H9 (cell line): Measurements from ENCODE around the gene VASP. TPM values are rescaled to one million over a fixed set of nuclear protein-coding genes. Genes with fewer than 3 reads are reported as not detected.

ENCODE experiments used
- DNase-seq: peaks from one replicate; pipeline ENCODE4 v3.0.0-alpha.2; 2017
- H2AFZ ChIP-seq: one replicate; pipeline ENCODE4 v1.6.1; 2013; ENCODE audit warnings: mild to moderate bottlenecking, low read length, control low read depth, moderate library complexity
- H2AK5ac ChIP-seq: 2 replicates; pipeline ENCODE4 v1.6.1; 2013; ENCODE audit warnings: low read length, control low read depth, mixed read lengths; ENCODE audit not compliant: insufficient read length
- H2BK120ac ChIP-seq: one replicate; pipeline ENCODE4 v1.6.1; 2013; ENCODE audit warnings: low read depth, mild to moderate bottlenecking, low read length, control low read depth, inconsistent platforms; ENCODE audit not compliant: poor library complexity, severe bottlenecking
- H2BK12ac ChIP-seq: 2 replicates; pipeline ENCODE4 v1.6.1; 2013; ENCODE audit warnings: low read length, control low read depth, mixed read lengths, low read depth; ENCODE audit not compliant: insufficient read length
- H2BK15ac ChIP-seq: 2 replicates; pipeline ENCODE4 v1.6.1; 2013; ENCODE audit warnings: low read depth, low read length, control low read depth
- H2BK20ac ChIP-seq: one replicate; pipeline ENCODE4 v1.6.1; 2013; ENCODE audit warnings: low read depth, mild to moderate bottlenecking, low read length, control low read depth, inconsistent platforms; ENCODE audit not compliant: poor library complexity, severe bottlenecking
- H2BK5ac ChIP-seq: 2 replicates; pipeline ENCODE4 v1.6.1; 2013; ENCODE audit warnings: low read length, control low read depth, mixed read lengths; ENCODE audit not compliant: insufficient read length
- H3K14ac ChIP-seq: 2 replicates; pipeline ENCODE4 v1.6.1; 2013; ENCODE audit warnings: low read length, control low read depth; ENCODE audit not compliant: insufficient read depth
- H3K18ac ChIP-seq: 2 replicates; pipeline ENCODE4 v1.6.1; 2013; ENCODE audit warnings: low read depth, mild to moderate bottlenecking, mixed read lengths, low read length, control low read depth; ENCODE audit not compliant: insufficient read length
- H3K23ac ChIP-seq: 2 replicates; pipeline ENCODE4 v1.6.1; 2013; ENCODE audit warnings: low read length, control low read depth, mixed read lengths, low read depth; ENCODE audit not compliant: insufficient read length
- H3K23me2 ChIP-seq: 2 replicates; pipeline ENCODE4 v1.6.1; 2013; ENCODE audit warnings: low read depth, mild to moderate bottlenecking, mixed read lengths, low read length, control low read depth; ENCODE audit not compliant: insufficient read length, poor library complexity, severe bottlenecking
- H3K27ac ChIP-seq: 2 replicates; pipeline ENCODE4 v1.5.1; 2013; ENCODE audit warnings: low read length, control low read depth, mixed read lengths, low read depth; ENCODE audit not compliant: insufficient read length
- H3K27me3 ChIP-seq: 2 replicates; pipeline ENCODE4 v1.6.1; 2013; ENCODE audit warnings: low read length, control low read depth, inconsistent platforms; ENCODE audit not compliant: insufficient read depth
- H3K4ac ChIP-seq: 2 replicates; pipeline ENCODE4 v1.6.1; 2013; ENCODE audit warnings: low read depth, mild to moderate bottlenecking, control low read depth, inconsistent platforms, low read length, moderate library complexity
- H3K4me1 ChIP-seq: 2 replicates; pipeline ENCODE4 v1.6.1; 2013; ENCODE audit warnings: low read length, control low read depth, inconsistent platforms; ENCODE audit not compliant: insufficient read depth
- H3K4me2 ChIP-seq: 2 replicates; pipeline ENCODE4 v1.6.1; 2013; ENCODE audit warnings: low read length, control low read depth, mixed read lengths; ENCODE audit not compliant: insufficient read length, insufficient read depth
- H3K56ac ChIP-seq: 2 replicates; pipeline ENCODE4 v1.6.1; 2013; ENCODE audit warnings: low read depth, mild to moderate bottlenecking, mixed read lengths, low read length, control low read depth; ENCODE audit not compliant: insufficient read length
- H3K79me1 ChIP-seq: 2 replicates; pipeline ENCODE4 v1.6.1; 2013; ENCODE audit warnings: low read depth, mild to moderate bottlenecking, moderate library complexity, low read length, control low read depth, inconsistent platforms; ENCODE audit not compliant: insufficient read depth, poor library complexity, severe bottlenecking
- H3K79me2 ChIP-seq: 2 replicates; pipeline ENCODE4 v1.6.1; 2013; ENCODE audit warnings: low read length, control low read depth, inconsistent platforms; ENCODE audit not compliant: insufficient read depth
- H3K9ac ChIP-seq: 2 replicates; pipeline ENCODE4 v1.6.1; 2013; ENCODE audit warnings: low read length, control low read depth, mixed read lengths; ENCODE audit not compliant: insufficient read length; ENCODE audit errors: extremely low read depth
- H3K9me3 ChIP-seq: one replicate; pipeline ENCODE4 v1.6.1; 2013; ENCODE audit warnings: low read depth, low read length, inconsistent platforms; ENCODE audit not compliant: control insufficient read depth
- H3T11ph ChIP-seq: one replicate; pipeline ENCODE4 v1.6.1; 2013; ENCODE audit warnings: mild to moderate bottlenecking, low read length, control low read depth, inconsistent platforms
- H4K20me1 ChIP-seq: one replicate; pipeline ENCODE4 v1.6.1; 2013; ENCODE audit not compliant: control insufficient read depth, insufficient read length, insufficient read depth
- H4K5ac ChIP-seq: 2 replicates; pipeline ENCODE4 v1.6.1; 2013; ENCODE audit warnings: low read depth, mild to moderate bottlenecking, mixed read lengths, low read length, control low read depth; ENCODE audit not compliant: insufficient read length
- H4K8ac ChIP-seq: replicated peaks from 2 replicates; pipeline ENCODE4 v1.6.1; 2013; ENCODE audit warnings: low read length, control low read depth, mixed read lengths, low read depth; ENCODE audit not compliant: insufficient read length
- H4K91ac ChIP-seq: 2 replicates; pipeline ENCODE4 v1.6.1; 2013; ENCODE audit warnings: low read depth, mild to moderate bottlenecking, moderate library complexity, mixed read lengths, low read length, control low read depth; ENCODE audit not compliant: insufficient read length
- H3K27ac Mint-ChIP-seq, 3 experiments: 2 replicates in 2 of 3; 3 replicates in 1 of 3; pipeline ENCODE4 v1.8.0; 2020 to 2021; ENCODE audit warnings: mixed read lengths in 3 of 3, mild to moderate bottlenecking in 1 of 3, moderate library complexity in 1 of 3
- H3K27me3 Mint-ChIP-seq: 2 replicates; pipeline ENCODE4 v1.8.0; 2021; ENCODE audit warnings: low read depth, mild to moderate bottlenecking, moderate library complexity, mixed read lengths
- H3K36me3 Mint-ChIP-seq, 3 experiments: 2 replicates in 2 of 3; 3 replicates in 1 of 3; pipeline ENCODE4 v1.8.0; 2020 to 2021; ENCODE audit warnings: low read depth in 3 of 3, mixed read lengths in 3 of 3; ENCODE audit not compliant: insufficient read depth in 1 of 3
- H3K4me1 Mint-ChIP-seq, 2 experiments: 2 replicates each; pipeline ENCODE4 v1.8.0; 2020; ENCODE audit warnings: mixed read lengths in 2 of 2
- H3K4me3 Mint-ChIP-seq, 2 experiments: 2 replicates in 1 of 2; 3 replicates in 1 of 2; pipeline ENCODE4 v1.8.0; 2020 to 2021; ENCODE audit warnings: mild to moderate bottlenecking in 2 of 2, mixed read lengths in 2 of 2, moderate library complexity in 1 of 2
- H3K9me3 Mint-ChIP-seq, 2 experiments: 2 replicates in 1 of 2; 3 replicates in 1 of 2; pipeline ENCODE4 v1.8.0; 2020; ENCODE audit warnings: mild to moderate bottlenecking in 2 of 2, mixed read lengths in 2 of 2, moderate library complexity in 1 of 2
- WGBS: extraction: QIAGEN DNeasy Blood & Tissue Kit; methylation state at CpG from one replicate; pipeline ENCODE4 v1.1.7; 2013; ENCODE audit warnings: missing lambda C conversion rate, low lambda C conversion rate, mixed read lengths; ENCODE audit not compliant: insufficient read length; ENCODE audit errors: extremely low coverage; 5-methylcytosine and 5-hydroxymethylcytosine counted together
- total RNA-seq: library from RNA; stranded (reverse); gene quantifications from 2 replicates; pipeline ENCODE4 v1.2.1, GENCODE V29; 2021
- TF ChIP-seq, protein P1 (sequence below): fragments of 200-600 bp; sonication (generic); conservative IDR thresholded peaks from 3 replicates; pipeline ENCODE4 v1.8.0; 2021; ENCODE audit warnings: antibody characterized with exemption, mild to moderate bottlenecking

The VASP gene
- total RNA-seq, 1 experiment from 2014 or later, result 157 TPM

DNA sequence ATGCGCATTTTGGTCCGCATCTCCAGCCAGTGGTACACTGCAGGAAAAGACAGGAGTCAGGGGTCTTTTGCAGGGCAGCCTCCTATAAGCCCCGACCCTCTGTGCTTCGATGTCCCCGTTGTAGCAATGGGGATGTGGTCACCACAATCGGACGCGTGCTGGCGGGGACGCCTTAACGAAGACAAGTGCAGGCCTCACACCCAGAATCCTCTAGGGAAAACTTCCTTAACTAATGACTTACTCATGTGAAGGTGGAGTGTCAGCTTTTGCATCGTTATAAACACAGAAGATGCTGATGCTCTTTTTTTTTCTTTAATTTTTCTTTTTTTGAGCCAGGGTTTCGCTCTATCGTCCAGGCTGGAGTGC, 22.1 kb downstream of the VASP start:
- H4K91ac ChIP-seq, result no peak overlapping the region
- H2BK5ac ChIP-seq, result no peak overlapping the region
- no peak overlapping the region for H4K5ac ChIP-seq
- no peaks in the 10 kb centered on the region for H3K79me2 ChIP-seq
- H2BK120ac ChIP-seq, result no peak overlapping the region
- peaks cover 15% of the 10 kb centered on the region for H3K23me2 ChIP-seq
- H3K23ac ChIP-seq, result no peak overlapping the region
- H2BK15ac ChIP-seq, result no peak overlapping the region
- H4K8ac ChIP-seq, result no peak overlapping the region
- no peak overlapping the region for H3K56ac ChIP-seq
- Mint-ChIP-seq H3K27me3 (peaks cover 19% of the 10 kb centered on the region), H3K4me3 (peak overlapping the region; percentile 64 to 83), H3K4me1 (peaks cover 17 to 23% of the 10 kb centered on the region in 2 experiments), H3K27ac (no peak overlapping the region), H3K36me3 (peaks cover 23 to 44% (median 27%) of the 10 kb centered on the region in 3 experiments), H3K9me3 (peaks cover 12% of the 10 kb centered on the region in 2 experiments)
- H2BK12ac ChIP-seq, result no peak overlapping the region
- H3K79me1 ChIP-seq, result no peaks in the 10 kb centered on the region
- TF ChIP-seq, protein P1, sequence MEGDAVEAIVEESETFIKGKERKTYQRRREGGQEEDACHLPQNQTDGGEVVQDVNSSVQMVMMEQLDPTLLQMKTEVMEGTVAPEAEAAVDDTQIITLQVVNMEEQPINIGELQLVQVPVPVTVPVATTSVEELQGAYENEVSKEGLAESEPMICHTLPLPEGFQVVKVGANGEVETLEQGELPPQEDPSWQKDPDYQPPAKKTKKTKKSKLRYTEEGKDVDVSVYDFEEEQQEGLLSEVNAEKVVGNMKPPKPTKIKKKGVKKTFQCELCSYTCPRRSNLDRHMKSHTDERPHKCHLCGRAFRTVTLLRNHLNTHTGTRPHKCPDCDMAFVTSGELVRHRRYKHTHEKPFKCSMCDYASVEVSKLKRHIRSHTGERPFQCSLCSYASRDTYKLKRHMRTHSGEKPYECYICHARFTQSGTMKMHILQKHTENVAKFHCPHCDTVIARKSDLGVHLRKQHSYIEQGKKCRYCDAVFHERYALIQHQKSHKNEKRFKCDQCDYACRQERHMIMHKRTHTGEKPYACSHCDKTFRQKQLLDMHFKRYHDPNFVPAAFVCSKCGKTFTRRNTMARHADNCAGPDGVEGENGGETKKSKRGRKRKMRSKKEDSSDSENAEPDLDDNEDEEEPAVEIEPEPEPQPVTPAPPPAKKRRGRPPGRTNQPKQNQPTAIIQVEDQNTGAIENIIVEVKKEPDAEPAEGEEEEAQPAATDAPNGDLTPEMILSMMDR, result no peak
- no peak overlapping the region for H3K18ac ChIP-seq
- no peak overlapping the region for H3K27ac ChIP-seq
- H3K4me2 ChIP-seq, result peak overlapping the region; percentile 84
- H3K9me3 ChIP-seq, result no peaks in the 10 kb centered on the region
- H3K4ac ChIP-seq, result no peak overlapping the region
- peaks cover 3% of the 10 kb centered on the region; the same call in 1 of the 2 replicates for H3K27me3 ChIP-seq
- no peak overlapping the region for H3T11ph ChIP-seq
- no peaks in the 10 kb centered on the region for H3K4me1 ChIP-seq
- no peak overlapping the region for H2AK5ac ChIP-seq
- DNase-seq, result no peak
- H3K14ac ChIP-seq, result no peak overlapping the region
- no peak overlapping the region for H2BK20ac ChIP-seq
- H4K20me1 ChIP-seq, result no peaks in the 10 kb centered on the region
- no peak overlapping the region for H3K9ac ChIP-seq
- no peak overlapping the region for H2AFZ ChIP-seq
- no CpG with 5 or more reads among the region's 14 CpGs for WGBS
